ENCODE results near the gene SOX9.

SOX9 gene

DNA sequence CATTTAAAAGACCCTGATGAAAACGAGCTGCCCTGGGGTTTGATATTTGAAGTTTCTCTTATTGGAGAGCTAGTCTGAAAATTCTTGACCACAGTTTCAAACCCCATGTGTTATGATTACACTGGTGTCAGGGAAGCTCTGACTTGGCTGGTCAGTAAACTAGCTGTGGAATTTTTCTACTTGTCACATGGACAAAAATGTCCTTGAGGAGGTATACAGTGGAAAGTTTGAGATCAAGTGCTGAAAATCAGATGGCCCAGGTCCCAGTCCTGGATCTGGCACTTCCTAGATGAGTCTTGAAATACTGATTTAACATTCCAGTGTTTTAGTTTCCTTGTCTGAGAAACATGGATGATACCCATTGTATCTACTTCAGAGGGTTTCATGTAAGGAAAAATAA is 30.7 kb upstream of the SOX9 start:
- Histone ChIP-seq H3K27ac (no peak overlapping the region), H3K9me3 (ENCODE audit: low read depth, low read length) (no peaks in the 10 kb centered on the region), H3K36me3 (ENCODE audit: insufficient read depth, low read length) (no peaks in the 10 kb centered on the region), H3K4me3 (no peak overlapping the region), H3K9ac (ENCODE audit: insufficient read length) (no peak overlapping the region)
- DNase-seq (ENCODE audit: low read depth, low spot score), result no peak
- TF ChIP-seq POLR2AphosphoS5 (IDR thresholded peaks at IDR 0.05; ENCODE audit: borderline replicate concordance, low read depth, low read length), result no peak
- TF ChIP-seq FOXP2 (optimal IDR thresholded peaks at IDR 0.05; ENCODE audit: control extremely low read depth, extremely low read length, insufficient read depth), result no peak
- TF ChIP-seq EZH2 (IDR thresholded peaks at IDR 0.05), result no peak

DNA sequence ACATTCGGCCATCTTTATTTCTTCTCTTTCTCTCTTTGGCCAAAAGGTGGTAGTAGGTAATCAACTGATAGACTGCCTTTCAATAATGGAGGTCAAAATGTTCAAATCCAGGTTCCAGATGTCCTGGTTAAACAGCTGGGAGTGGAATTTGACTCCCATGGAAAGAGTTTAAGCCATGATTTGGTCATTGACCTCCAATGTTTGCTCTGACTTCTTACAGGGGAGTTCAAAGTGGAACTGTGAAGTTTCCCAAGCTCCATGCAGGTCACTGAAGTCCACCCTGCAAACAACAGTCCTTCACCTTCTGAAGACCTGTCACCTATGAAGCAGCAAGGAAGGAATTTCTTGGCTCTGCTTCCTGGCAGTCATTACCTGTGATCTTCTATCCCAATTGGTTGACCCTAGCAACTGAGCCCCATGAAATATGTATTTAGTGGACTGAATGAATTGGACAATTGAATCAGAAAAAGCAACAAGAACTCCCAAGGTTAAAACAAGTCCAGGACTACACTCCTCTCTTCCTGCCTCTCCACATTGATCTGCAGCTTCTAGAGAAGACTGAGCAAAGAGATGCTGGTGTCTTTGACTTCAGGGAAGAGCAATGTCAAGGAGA is 28.0 kb upstream of the SOX9 start:
- Histone ChIP-seq H3K9me3 (ENCODE audit: low read depth, low read length) (no peaks in the 10 kb centered on the region), H3K36me3 (ENCODE audit: insufficient read depth, low read length) (no peaks in the 10 kb centered on the region), H3K9ac (ENCODE audit: insufficient read length) (no peak overlapping the region), H3K27ac (no peak overlapping the region), H3K4me3 (no peak overlapping the region)
- TF ChIP-seq POLR2AphosphoS5 (IDR thresholded peaks at IDR 0.05; ENCODE audit: borderline replicate concordance, low read depth, low read length) (no peak), EZH2 (IDR thresholded peaks at IDR 0.05) (no peak), FOXP2 (optimal IDR thresholded peaks at IDR 0.05; ENCODE audit: control extremely low read depth, extremely low read length, insufficient read depth) (no peak)
- DNase-seq (ENCODE audit: low read depth, low spot score), result no peak

DNA sequence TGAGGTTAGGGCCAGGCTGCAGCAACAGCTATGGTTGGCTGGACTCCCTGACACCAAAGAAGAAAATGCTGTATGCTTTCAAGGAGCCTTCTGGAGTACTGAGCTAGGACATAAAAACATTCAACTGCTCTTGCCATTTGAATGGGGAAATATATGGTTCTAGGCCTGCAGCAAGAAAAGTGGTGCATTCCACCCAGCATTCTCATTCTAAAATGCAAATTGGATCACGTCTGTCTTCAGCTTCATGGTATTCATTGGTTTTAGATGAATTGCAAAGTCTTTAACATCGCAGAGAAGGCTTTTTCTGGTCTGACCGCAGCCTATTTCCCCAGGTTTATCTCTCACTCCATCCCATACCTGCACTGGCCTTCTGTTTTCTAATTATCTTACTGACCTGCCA is 27.1 kb upstream of the SOX9 start:
- H3K9ac ChIP-seq (ENCODE audit: insufficient read length), result no peak overlapping the region
- H3K36me3 ChIP-seq (ENCODE audit: insufficient read depth, low read length), result no peaks in the 10 kb centered on the region
- no peak for DNase-seq (ENCODE audit: low read depth, low spot score)
- H3K27ac ChIP-seq, result no peak overlapping the region
- no peaks in the 10 kb centered on the region for H3K9me3 ChIP-seq (ENCODE audit: low read depth, low read length)
- H3K4me3 ChIP-seq, result no peak overlapping the region
- TF ChIP-seq EZH2 (IDR thresholded peaks at IDR 0.05) (no peak), POLR2AphosphoS5 (IDR thresholded peaks at IDR 0.05; ENCODE audit: borderline replicate concordance, low read depth, low read length) (no peak), FOXP2 (optimal IDR thresholded peaks at IDR 0.05; ENCODE audit: control extremely low read depth, extremely low read length, insufficient read depth) (no peak)

DNA sequence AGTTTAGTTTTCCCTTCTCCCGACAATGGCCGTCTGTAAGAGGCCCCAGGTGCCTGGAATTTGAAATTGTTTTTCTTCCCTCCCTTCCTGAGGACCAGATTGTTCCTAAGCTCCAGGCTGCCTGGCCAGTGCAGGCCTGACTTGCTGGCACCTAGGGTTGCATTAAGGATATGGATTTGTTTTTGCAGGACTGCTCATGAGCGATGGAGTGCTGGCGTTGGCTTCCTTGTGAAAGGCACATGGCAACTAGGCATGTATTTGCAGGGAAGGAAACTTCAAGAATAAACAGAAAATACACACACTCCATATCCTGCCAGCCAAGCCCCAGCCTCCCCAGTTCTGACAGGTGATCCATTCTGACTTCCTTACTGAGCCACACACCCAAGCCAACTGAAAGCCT is 25.5 kb upstream of the SOX9 start:
- no peaks in the 10 kb centered on the region for H3K9me3 ChIP-seq (ENCODE audit: low read depth, low read length)
- H3K4me3 ChIP-seq, result no peak overlapping the region
- no peak overlapping the region for H3K27ac ChIP-seq
- H3K36me3 ChIP-seq (ENCODE audit: insufficient read depth, low read length), result no peaks in the 10 kb centered on the region
- TF ChIP-seq EZH2 (IDR thresholded peaks at IDR 0.05) (no peak), FOXP2 (optimal IDR thresholded peaks at IDR 0.05; ENCODE audit: control extremely low read depth, extremely low read length, insufficient read depth) (no peak), POLR2AphosphoS5 (IDR thresholded peaks at IDR 0.05; ENCODE audit: borderline replicate concordance, low read depth, low read length) (no peak)
- DNase-seq (ENCODE audit: low read depth, low spot score), result no peak
- no peak overlapping the region for H3K9ac ChIP-seq (ENCODE audit: insufficient read length)

DNA sequence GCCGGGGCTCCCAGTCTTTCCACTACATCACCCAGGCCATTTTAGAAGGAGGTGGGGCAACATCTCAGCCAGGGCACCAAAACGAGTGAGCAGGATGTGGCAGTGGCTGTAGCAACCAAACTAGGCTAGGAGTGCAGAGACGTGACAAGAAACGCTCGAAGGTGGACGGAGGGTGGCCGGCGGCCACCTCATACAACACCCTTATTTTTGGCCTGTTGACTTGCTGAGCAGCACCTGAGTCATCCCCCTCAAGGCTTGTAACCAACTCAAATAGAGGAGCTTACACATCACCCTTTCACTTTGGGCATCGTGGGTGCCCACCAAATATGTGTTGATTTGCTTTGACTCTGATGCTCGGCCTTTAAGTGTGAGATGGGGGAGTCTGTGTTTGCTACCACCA is 23.7 kb upstream of the SOX9 start:
- no peaks in the 10 kb centered on the region for H3K9me3 ChIP-seq (ENCODE audit: low read depth, low read length)
- H3K4me3 ChIP-seq, result no peak overlapping the region
- H3K36me3 ChIP-seq (ENCODE audit: insufficient read depth, low read length), result no peaks in the 10 kb centered on the region
- H3K27ac ChIP-seq, result no peak overlapping the region
- DNase-seq (ENCODE audit: low read depth, low spot score), result no peak
- no peak overlapping the region for H3K9ac ChIP-seq (ENCODE audit: insufficient read length)
- no peak for TF ChIP-seq POLR2AphosphoS5 (IDR thresholded peaks at IDR 0.05; ENCODE audit: borderline replicate concordance, low read depth, low read length)
- no peak for TF ChIP-seq EZH2 (IDR thresholded peaks at IDR 0.05)
- TF ChIP-seq FOXP2 (optimal IDR thresholded peaks at IDR 0.05; ENCODE audit: control extremely low read depth, extremely low read length, insufficient read depth), result no peak

DNA sequence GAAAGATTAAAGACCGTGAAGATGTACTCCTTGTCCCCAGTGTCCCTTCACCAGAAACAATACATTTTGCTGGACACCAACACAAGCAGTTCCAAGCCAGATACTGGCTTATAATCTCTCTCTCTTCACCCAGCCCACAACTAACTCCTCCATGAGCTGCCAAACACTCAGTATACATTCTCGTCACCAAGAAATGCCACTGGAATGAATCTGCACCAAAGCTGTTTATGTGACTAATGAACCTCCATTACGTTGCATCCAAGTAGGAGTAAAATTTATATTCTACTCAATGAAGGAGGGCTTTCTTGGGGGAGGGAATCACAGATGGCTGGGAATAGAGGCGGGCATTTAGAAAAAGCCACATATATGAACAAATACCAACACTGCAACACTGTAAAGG is 20.9 kb upstream of the SOX9 start:
- Histone ChIP-seq H3K4me3 (no peak overlapping the region), H3K36me3 (ENCODE audit: insufficient read depth, low read length) (no peaks in the 10 kb centered on the region), H3K9me3 (ENCODE audit: low read depth, low read length) (no peaks in the 10 kb centered on the region), H3K27ac (no peak overlapping the region), H3K9ac (ENCODE audit: insufficient read length) (no peak overlapping the region)
- no peak for DNase-seq (ENCODE audit: low read depth, low spot score)
- TF ChIP-seq FOXP2 (optimal IDR thresholded peaks at IDR 0.05; ENCODE audit: control extremely low read depth, extremely low read length, insufficient read depth), result no peak
- no peak for TF ChIP-seq EZH2 (IDR thresholded peaks at IDR 0.05)
- no peak for TF ChIP-seq POLR2AphosphoS5 (IDR thresholded peaks at IDR 0.05; ENCODE audit: borderline replicate concordance, low read depth, low read length)

DNA sequence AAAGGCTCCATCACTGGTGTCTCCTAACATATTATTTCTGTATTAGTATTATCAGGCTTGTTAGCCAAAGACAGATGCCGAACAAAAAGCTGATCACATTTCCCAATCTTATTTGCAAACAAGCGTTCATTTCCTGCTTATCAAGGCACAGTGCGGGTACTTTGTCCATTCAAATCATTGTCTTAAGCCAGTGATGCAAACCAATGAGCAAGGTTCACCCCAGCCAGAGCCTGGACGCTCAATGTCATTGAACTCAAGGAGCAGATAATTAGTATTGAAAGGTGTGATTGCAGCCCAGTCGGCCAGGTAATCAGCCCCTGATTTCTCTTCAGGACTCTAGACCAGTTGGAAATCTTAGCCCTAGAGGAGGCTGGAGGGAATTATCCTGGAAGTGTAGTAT is 20.4 kb upstream of the SOX9 start:
- Histone ChIP-seq H3K9ac (ENCODE audit: insufficient read length) (no peak overlapping the region), H3K27ac (no peak overlapping the region), H3K4me3 (no peak overlapping the region), H3K9me3 (ENCODE audit: low read depth, low read length) (no peaks in the 10 kb centered on the region), H3K36me3 (ENCODE audit: insufficient read depth, low read length) (no peaks in the 10 kb centered on the region)
- TF ChIP-seq POLR2AphosphoS5 (IDR thresholded peaks at IDR 0.05; ENCODE audit: borderline replicate concordance, low read depth, low read length) (no peak), FOXP2 (optimal IDR thresholded peaks at IDR 0.05; ENCODE audit: control extremely low read depth, extremely low read length, insufficient read depth) (no peak), EZH2 (IDR thresholded peaks at IDR 0.05) (no peak)
- DNase-seq (ENCODE audit: low read depth, low spot score), result no peak

DNA sequence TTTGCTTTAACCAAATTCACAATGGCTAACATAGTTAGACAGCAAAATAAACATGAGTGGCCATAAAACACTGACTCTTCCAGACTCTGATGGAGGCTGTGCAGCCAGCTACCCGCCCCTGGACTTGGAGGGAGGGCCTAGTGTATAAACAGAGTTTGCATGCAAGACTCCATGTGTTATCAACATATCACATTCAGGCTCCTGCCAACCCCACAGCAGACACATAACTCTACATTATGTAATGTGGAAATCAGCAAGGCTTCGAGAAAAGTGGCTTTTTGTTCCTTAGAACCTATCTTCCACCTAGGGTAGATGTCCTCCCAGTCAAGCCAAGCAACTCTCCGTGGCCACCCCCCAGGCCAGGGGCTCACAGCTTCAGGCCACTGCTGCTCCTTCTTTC is 19.3 kb upstream of the SOX9 start:
- no peak for DNase-seq (ENCODE audit: low read depth, low spot score)
- TF ChIP-seq FOXP2 (optimal IDR thresholded peaks at IDR 0.05; ENCODE audit: control extremely low read depth, extremely low read length, insufficient read depth), result no peak
- no peaks in the 10 kb centered on the region for H3K36me3 ChIP-seq (ENCODE audit: insufficient read depth, low read length)
- H3K9me3 ChIP-seq (ENCODE audit: low read depth, low read length), result no peaks in the 10 kb centered on the region
- no peak overlapping the region for H3K9ac ChIP-seq (ENCODE audit: insufficient read length)
- H3K27ac ChIP-seq, result no peak overlapping the region
- H3K4me3 ChIP-seq, result no peak overlapping the region

DNA sequence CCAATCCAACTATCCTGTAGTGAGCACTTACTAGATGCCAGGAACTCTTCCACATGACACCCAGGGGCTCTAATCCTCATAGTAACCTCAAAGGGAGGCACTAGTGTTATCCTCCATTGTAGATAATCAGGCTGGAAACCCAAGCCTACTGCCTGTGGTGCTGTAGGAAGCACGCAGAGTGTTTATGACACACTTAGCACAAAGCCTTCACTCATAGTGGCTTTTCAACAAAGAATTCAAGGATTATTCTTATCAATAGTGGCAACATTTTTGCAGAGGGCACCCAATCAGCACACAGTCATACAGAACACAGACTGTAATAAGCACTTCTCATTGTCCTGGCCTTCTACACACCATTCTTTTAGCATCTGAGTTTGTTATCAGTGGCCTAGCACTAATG is 18.5 kb upstream of the SOX9 start:
- no peak for DNase-seq (ENCODE audit: low read depth, low spot score)
- H3K9me3 ChIP-seq (ENCODE audit: low read depth, low read length), result no peaks in the 10 kb centered on the region
- TF ChIP-seq FOXP2 (optimal IDR thresholded peaks at IDR 0.05; ENCODE audit: control extremely low read depth, extremely low read length, insufficient read depth) (no peak), EZH2 (IDR thresholded peaks at IDR 0.05) (no peak), POLR2AphosphoS5 (IDR thresholded peaks at IDR 0.05; ENCODE audit: borderline replicate concordance, low read depth, low read length) (no peak)
- H3K27ac ChIP-seq, result no peak overlapping the region
- no peaks in the 10 kb centered on the region for H3K36me3 ChIP-seq (ENCODE audit: insufficient read depth, low read length)
- H3K9ac ChIP-seq (ENCODE audit: insufficient read length), result no peak overlapping the region
- no peak overlapping the region for H3K4me3 ChIP-seq

Measured in SK-N-MC (cell line).